GM19328 (cell line): ENCODE measurements around the gene ANKK1.

Experiments used
- ATAC-seq: cut with Tn5 transposase; IDR thresholded peaks from one replicate; pipeline ENCODE4 v1.9.1; 2021; ENCODE audit warnings: mild to moderate bottlenecking, moderate library complexity; ENCODE audit not compliant: unreplicated experiment

Gene ANKK1

GRCh38 chr11:113387605-113388211, at the start of gene ANKK1:
TSS of gene ANKK1 (plus strand) at chr11:113387779. CDS start at chr11:113387885, 106 bp downstream.
- no peak for ATAC-seq

GRCh38 chr11:113338730-113339129, 48.8 kb upstream of the ANKK1 start:
- ATAC-seq = no peak

DNA sequence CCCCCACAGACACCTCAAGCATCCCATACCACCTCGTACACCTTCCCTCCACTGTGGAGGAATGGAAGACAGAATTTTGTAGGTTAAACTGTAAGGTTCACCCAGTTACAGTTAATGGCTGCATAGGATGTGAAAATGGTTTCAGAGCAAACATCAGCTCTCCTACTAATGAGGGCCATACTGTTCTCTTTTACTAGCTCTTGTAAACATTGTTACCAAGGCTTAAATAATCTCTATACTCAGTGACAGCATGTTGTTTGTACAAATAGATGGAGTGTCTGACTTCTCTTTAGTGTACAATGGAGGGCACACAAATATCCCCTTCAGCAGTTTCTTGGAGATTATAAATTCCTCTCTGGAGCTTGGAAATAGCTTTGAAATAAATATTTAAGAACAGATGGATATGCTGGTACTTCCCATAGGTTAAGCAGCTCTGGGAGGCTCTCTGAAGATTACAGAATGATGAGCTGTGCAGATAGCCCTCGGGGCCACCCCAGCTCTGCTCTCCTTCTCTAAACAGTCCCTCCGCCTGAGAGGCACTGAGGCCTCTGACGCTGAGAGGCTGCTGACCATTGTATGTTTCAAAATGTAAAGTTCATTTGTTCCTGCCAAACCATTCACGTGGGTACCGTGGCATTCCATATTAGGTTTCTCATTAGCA, 47.5 kb upstream of the ANKK1 start:
- no peak for ATAC-seq

GRCh38 chr11:113341388-113342165, 46.0 kb upstream of the ANKK1 start:
- ATAC-seq = no peak

GRCh38 chr11:113345978-113346377, 41.6 kb upstream of the ANKK1 start:
- no peak for ATAC-seq

- no peak for ATAC-seq
Observed at GRCh38 chr11:113349528-113349927, 38.1 kb upstream of the ANKK1 start.

DNA sequence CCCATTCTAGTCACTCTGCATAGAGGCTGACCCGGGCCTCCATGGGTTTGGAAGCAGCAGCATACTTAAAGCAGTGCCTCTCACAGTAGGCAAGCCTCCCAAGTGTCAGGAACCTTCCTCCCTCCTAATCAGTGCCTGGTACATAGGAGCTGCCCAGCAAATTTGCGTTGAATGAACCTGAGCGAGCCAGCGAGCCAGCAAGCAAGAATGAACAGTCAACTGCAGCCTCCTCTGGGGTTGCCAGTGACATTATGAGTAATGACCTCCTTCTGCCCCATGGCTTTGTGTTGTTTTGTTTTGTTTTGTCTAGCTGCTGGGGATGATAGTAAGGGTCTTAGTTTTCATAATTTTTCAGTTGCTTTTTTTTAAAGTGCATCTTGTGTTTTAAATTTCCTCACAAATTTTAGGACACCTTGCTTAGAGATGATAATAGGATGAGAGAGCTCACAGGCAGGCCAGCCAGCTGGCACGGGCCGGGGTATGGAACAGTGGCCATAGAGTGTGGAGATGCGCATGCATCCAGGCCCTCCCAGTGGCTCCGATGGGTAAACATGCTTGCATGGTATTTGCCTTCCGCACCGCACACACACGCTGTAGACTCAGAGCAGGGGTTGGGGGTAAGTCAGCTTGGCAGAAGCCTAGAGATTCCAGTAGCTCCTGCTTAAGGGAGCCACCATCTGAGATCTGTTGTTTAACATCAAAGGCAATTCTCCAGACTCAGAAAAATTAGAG, 37.1 kb upstream of the ANKK1 start:
- ATAC-seq = no peak

DNA sequence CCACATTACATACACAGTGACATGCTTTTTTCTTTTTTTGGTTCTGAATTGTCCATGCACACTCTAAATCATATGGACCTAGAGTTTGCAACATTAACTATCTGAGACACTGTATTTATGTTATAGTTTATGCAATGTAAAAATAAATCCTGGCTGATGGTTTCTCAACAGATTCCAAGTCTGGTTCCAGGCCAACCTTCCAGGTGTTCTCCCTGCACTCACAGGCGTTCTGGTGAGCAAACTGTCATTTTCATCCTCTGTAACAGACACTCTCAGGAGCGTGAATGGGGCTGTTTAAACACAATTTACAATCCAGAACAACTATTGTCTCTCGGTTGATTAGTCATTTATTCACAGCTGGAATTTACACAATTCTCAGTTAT, 36.5 kb upstream of the ANKK1 start:
- no peak for ATAC-seq

- no peak for ATAC-seq
Observed at GRCh38 chr11:113351480-113351879, 36.1 kb upstream of the ANKK1 start.

DNA sequence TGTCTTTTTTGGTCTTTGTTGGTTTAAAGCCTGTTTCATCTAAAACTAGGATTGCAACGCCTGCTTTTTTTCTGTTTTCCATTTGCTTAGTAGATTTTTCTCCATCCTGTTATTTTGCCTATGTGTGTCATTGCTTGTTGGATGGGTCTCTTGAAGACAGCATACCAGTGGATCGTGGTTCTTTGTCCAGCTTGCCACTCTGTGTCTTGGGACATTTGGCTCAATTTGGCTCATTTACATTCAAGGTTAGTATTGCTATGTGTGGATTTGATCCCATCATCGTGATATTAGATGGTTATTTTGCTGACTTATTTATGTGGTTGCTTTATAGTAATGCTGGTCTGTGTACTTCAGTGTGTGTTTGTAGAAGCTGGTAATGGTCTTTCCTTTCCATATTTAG, 31.4 kb upstream of the ANKK1 start:
- no peak for ATAC-seq

- ATAC-seq = no peak
Observed at GRCh38 chr11:113363406-113363805, 24.2 kb upstream of the ANKK1 start.

DNA sequence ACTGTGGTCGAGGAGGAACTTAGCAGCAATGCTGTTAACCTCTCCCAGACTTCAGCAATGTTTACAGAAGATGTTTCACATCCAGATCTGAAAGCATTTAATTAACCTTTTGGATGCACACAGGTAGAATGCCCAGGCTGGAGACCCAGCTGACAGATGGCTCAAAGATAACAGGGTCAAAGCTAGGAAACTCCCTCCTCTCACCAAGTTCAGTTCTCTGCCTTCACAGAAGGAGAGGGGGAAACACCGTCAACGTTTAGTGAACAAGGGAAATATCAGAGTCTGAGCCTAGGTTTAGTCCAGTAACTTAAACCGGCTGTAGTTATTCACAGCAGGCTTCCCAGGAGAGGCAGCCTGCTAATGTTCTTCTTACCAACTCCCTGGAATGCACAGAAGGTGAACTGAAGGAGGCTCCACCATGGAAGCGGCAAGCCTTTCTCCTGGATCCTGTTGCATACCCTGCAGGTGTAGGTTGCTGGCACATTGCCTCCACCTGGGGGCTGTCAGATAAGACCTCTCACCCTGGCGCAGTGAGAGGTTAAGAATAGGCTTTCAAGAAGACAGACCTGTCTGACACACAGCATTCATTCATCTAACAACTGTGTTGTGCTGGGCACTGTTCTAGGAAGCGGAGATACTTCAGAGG, 23.5 kb upstream of the ANKK1 start:
- ATAC-seq = no peak

DNA sequence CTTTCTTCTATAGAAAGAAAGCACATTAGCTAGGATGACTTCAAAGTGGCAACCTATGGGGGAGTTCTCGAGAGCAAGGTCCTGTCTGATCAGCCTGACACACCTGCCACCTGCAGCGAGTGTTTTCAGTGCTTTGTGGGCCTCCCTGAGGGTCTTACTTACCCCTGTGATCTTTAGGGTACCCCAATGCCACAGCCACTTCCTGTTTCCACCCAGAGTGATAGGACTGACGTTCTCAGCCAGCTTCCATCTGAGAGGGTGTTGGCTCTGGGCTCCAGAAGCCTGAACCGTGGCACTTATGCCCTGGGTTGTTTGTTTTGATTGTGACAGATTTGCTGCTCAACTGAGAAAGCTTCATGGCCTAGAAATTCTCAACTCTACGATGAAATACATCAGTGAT, 21.7 kb upstream of the ANKK1 start:
- ATAC-seq = no peak

- no peak for ATAC-seq
Observed at GRCh38 chr11:113369411-113369810, 18.2 kb upstream of the ANKK1 start.

DNA sequence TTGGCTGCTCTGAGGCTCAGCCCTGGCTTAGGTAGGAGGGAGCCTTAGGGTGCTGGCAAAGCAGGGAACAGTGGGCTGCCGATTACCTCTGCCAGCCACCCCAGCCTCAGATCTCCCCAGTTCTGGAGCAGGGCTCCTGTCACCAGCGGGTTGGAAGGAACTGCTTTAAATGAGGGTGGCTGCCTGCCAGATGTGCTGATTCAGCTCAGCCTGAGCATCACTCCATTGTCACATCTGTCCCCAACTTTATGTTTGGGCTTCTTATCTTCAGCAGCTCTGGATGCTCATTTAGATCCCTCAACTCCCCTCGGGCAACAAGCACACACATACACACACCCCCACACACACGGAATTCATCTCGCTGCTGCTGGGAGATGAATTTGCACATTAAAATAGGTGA, 16.9 kb upstream of the ANKK1 start:
- ATAC-seq = no peak

GRCh38 chr11:113372309-113372708, 15.3 kb upstream of the ANKK1 start:
- no peak for ATAC-seq

DNA sequence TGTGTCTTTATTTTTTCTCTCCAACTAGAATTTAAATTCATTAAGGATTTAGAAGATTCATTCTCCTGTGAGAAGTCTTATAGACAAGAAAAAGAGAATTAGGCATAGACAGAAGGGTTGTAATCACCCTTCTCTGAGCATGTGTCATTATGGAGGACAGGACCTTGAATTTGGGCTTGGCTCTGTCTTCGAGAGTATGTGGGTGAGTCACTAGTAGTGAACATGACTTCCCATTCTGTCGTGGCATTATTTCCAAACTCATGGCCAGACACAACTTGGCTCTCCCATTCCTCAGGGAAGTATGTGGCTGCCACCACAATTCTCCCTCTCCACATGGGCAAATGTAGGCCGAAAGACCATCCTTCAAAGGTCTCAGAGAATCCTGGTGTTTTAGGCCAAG, 14.3 kb upstream of the ANKK1 start:
- no peak for ATAC-seq

- ATAC-seq = no peak
Observed at GRCh38 chr11:113373981-113374560, 13.5 kb upstream of the ANKK1 start.

GRCh38 chr11:113375402-113375801, 12.2 kb upstream of the ANKK1 start:
- ATAC-seq = no peak

DNA sequence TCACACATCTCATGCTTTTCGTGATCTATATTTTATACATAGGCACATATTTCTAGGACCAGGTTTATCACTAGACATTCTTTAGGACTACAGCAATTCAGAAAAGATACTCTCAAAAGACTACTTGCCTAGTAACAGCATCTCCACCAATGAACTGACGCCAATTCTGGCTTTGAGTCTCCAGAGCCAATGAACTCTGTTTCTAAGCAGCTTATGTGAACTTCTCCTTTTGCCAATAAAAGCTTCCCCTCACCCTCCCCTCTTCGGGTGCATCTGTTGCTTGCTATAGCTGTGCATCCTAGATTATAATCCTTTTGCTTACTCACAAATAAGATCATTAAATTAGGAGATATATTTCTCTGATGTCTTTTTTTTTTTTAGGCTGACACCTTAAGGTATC, 11.4 kb upstream of the ANKK1 start:
- ATAC-seq = peak; percentile 68
